Stimulated activated CD8-positive, alpha-beta memory T cell treated with anti-CD3 and anti-CD28 coated beads, Interleukin-4, amount 100 ng/mL, for 48 hours (primary cell): ENCODE data around the gene DCLRE1B.

Source experiments
- DNase-seq: peaks from one replicate; pipeline ENCODE4 v3.0.0-alpha.2; 2020

DCLRE1B gene

DNA sequence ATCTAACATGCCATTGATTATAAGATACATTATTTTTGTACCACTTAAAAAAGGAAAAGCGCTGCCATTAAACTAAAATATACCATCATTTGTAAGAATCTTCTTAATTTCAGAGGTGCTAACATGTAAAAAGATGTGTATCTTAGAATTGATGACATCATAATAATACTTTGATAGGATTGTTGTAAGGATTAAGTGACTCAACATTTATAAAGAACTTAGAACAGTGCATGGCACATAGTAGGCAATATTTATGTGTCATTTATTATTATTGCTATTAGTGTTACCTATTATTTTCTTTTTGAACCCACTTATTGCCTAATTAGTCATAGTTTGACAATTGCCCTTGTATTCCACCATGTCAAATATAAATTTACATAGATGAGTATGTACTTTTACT lies 45.8 kb downstream of the DCLRE1B start:
- DNase-seq = no peak

DNA sequence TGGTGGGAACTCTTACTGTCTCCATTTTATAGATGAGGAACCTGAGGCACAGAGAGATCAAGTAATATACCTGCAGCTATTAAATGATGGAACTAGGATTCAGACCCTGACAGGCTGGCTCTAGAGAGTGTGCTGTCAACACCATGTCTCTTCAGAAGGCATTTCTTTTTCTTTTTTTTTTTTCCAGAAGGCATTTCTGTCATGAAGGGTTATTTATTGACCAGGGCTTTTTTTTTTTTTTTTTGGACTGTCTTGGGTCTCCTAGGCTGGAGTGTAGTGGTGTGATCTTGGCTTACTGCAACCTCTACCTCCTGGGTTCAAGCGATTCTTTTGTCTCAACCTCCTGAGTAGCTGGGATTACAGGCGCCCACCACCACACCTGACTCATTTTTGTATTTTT lies 46.6 kb downstream of the DCLRE1B start:
- no peak for DNase-seq

DNA sequence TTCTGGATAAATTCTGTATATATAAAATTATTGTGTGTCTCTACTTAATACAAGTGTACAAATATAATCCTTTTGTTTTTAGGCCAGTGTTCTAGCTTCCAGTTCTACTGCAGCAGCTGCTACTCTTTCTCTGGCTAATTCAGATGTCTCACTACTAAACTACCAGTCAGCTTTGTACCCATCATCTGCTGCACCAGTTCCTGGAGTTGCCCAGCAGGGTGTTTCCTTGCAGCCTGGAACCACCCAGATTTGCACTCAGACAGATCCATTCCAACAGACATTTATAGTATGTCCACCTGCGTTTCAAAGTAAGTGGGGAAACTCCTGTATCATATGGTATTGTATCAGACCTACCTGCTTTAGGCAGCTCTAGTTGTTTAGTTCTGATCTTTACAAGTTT lies 52.9 kb downstream of the DCLRE1B start:
- DNase-seq = no peak

DNA sequence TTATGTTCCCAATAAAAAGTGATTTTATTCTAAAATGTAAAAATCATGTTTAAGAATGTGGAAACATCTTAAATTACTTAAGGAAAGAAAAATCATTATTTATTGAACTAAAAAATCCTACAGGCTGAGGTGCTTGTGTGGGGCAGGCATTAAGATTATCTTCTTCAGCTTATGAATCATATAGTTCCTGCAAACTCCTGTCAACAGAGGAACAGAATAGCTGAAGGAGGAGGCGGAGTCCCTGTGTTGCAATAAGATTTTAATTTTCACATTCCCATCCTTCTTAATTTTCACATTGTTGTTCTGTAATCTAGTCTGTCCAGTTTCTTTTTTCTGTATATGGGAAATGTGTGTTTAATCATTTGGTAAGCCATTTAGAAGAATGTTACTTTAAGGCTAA lies 53.6 kb downstream of the DCLRE1B start:
- no peak for DNase-seq

- no peak for DNase-seq
Observed at GRCh38 chr1:113963281-113963906, 58.3 kb downstream of the DCLRE1B start.
